HG02759 (cell line): Measurements from ENCODE around the gene CACNA1C.
"Not testable (repeated sequence)": the region's sequence is repeated elsewhere in the genome, so short reads cannot be mapped to it uniquely, and the experiment has no call there.

Source experiments
- ATAC-seq: cut with Tn5 transposase; IDR thresholded peaks from one replicate; pipeline ENCODE4 v1.9.1; 2021; ENCODE audit warnings: mild to moderate bottlenecking, moderate library complexity; ENCODE audit not compliant: unreplicated experiment

CACNA1C gene

GRCh38 chr12:2248087-2248900, 195.5 kb downstream of the CACNA1C start:
- no peak for ATAC-seq

GRCh38 chr12:2248901-2249381, 196.2 kb downstream of the CACNA1C start:
- ATAC-seq = peak; percentile 67

- ATAC-seq = no peak
These were observed 198.0 kb downstream of the CACNA1C start for GRCh38 chr12:2250797-2251196.

GRCh38 chr12:2251526-2252209, 198.9 kb downstream of the CACNA1C start:
- no peak for ATAC-seq

GRCh38 chr12:2255311-2255710, 202.5 kb downstream of the CACNA1C start:
- ATAC-seq = no peak

GRCh38 chr12:2255731-2256130, 202.9 kb downstream of the CACNA1C start:
- not testable (repeated sequence) for ATAC-seq

GRCh38 chr12:2256453-2256852, 203.7 kb downstream of the CACNA1C start:
- ATAC-seq = no peak

- ATAC-seq = no peak
These were observed 204.1 kb downstream of the CACNA1C start for GRCh38 chr12:2256915-2257314.

GRCh38 chr12:2258025-2258424, 205.2 kb downstream of the CACNA1C start:
- no peak for ATAC-seq

- ATAC-seq = no peak
These were observed 206.6 kb downstream of the CACNA1C start for GRCh38 chr12:2259369-2259768.

GRCh38 chr12:2260441-2260840, 207.7 kb downstream of the CACNA1C start:
- ATAC-seq = no peak

GRCh38 chr12:2261708-2262107, 208.9 kb downstream of the CACNA1C start:
- no peak for ATAC-seq

GRCh38 chr12:2262449-2262848, 209.7 kb downstream of the CACNA1C start:
- no peak for ATAC-seq

GRCh38 chr12:2263901-2264300, 211.1 kb downstream of the CACNA1C start:
- ATAC-seq = no peak

GRCh38 chr12:2264651-2265232, 212.0 kb downstream of the CACNA1C start:
- no peak for ATAC-seq

GRCh38 chr12:2265461-2266167, 212.8 kb downstream of the CACNA1C start:
- no peak for ATAC-seq

GRCh38 chr12:2266666-2267620, 214.2 kb downstream of the CACNA1C start:
- no peak for ATAC-seq

GRCh38 chr12:2267703-2268470, 215.1 kb downstream of the CACNA1C start:
- no peak for ATAC-seq
